HCT116 (cell line): Measurements from ENCODE around the gene FURIN. TPM values are rescaled to one million over a fixed set of nuclear protein-coding genes. Genes with fewer than 3 reads are reported as not detected.
"Not testable (repeated sequence)": the region's sequence is repeated elsewhere in the genome, so short reads cannot be mapped to it uniquely, and the experiment has no call there.

Experiments
- ATAC-seq: fragments of 200-7000 bp; cut with Tn5 transposase; 2 replicates; pipeline ENCODE4 v1.9.1; 2020; ENCODE audit warnings: mild to moderate bottlenecking, moderate library complexity
- BruUV-seq: library from RNA; stranded (reverse); fragments of 400-500 nt; replicated peaks from 2 replicates; lab custom pipeline; 2021; lab: Mats Ljungman, UMichigan
- CTCF ChIA-PET: fragments of 300-600 bp; sonication (Branson Sonifier 250); formaldehyde crosslinking; loops from one replicate; lab custom pipeline; 2021; ENCODE audit warnings: antibody characterized with exemption; lab: Charles Lee
- POLR2A ChIA-PET: fragments of 300-600, 350-600 bp; sonication (Branson Sonifier 250); formaldehyde crosslinking; loops from one replicate; lab custom pipeline; 2021; ENCODE audit warnings: antibody characterized with exemption; lab: Charles Lee
- RAD21 ChIA-PET, 2 experiments: fragments of 300-600 bp; sonication (Branson Sonifier 250); formaldehyde crosslinking; loops; one replicate each; lab custom pipeline; 2023; ENCODE audit warnings: low total read pairs in 2 of 2; ENCODE audit not compliant: uncharacterized antibody in 2 of 2, unreplicated experiment in 2 of 2, low non-redundant PET in 1 of 2; lab: Charles Lee
- DNase-seq: peaks from one replicate; pipeline ENCODE4 v3.0.0-alpha.2; 2010; ENCODE audit warnings: low read depth, low spot score
- H2AFZ ChIP-seq: fragments of 200-600 bp; shearing (Covaris generic), sonication (generic); 2 replicates; pipeline ENCODE4 v1.6.1; 2017; ENCODE audit warnings: low read depth, mixed run types, mixed read lengths, antibody characterized with exemption, low read length; ENCODE audit not compliant: poor library complexity, severe bottlenecking
- H3K27ac ChIP-seq: 2 replicates; pipeline ENCODE4 v1.5.1; 2012; ENCODE audit warnings: low read depth, low read length
- H3K27me3 ChIP-seq: fragments of 200-600 bp; sonication (generic); 2 replicates; pipeline ENCODE4 v1.6.1; 2016; ENCODE audit warnings: mixed run types, low read length, mixed read lengths; ENCODE audit not compliant: insufficient read depth
- H3K36me3 ChIP-seq, 2 experiments: fragments of 200-500 bp in 1 of 2; fragments of 200-600 bp in 1 of 2; sonication (Bioruptor generic) in 1 of 2; sonication (generic) in 1 of 2; 2 replicates each; pipeline versions ENCODE4 v1.5.1 to v1.6.1; 2014 to 2016; ENCODE audit warnings: low read length in 2 of 2, inconsistent platforms in 1 of 2, mixed read lengths in 1 of 2, mixed run types in 1 of 2; ENCODE audit not compliant: insufficient read depth in 2 of 2, control insufficient read depth in 1 of 2
- H3K4me1 ChIP-seq, 2 experiments: fragments of 200-600 bp in 1 of 2; sonication (generic) in 1 of 2; 2 replicates each; pipeline versions ENCODE4 v1.5.1 to v1.6.1; 2012 to 2017; ENCODE audit warnings: low read length in 2 of 2, inconsistent platforms in 1 of 2, mild to moderate bottlenecking in 1 of 2, mixed read lengths in 1 of 2, mixed run types in 1 of 2, moderate library complexity in 1 of 2; ENCODE audit not compliant: insufficient read depth in 2 of 2, control insufficient read depth in 1 of 2
- H3K4me2 ChIP-seq: fragments of 200-600 bp; sonication (generic); 2 replicates; pipeline ENCODE4 v1.6.1; 2017; ENCODE audit warnings: mixed run types, low read length, mixed read lengths
- H3K4me3 ChIP-seq, 2 experiments: fragments of 200-600 bp in 1 of 2; sonication (generic) in 1 of 2; replicated peaks in 1 of 2; 2 replicates each; pipeline ENCODE4 v1.5.1; 2011 to 2016; ENCODE audit warnings: low read length in 2 of 2, control low read depth in 1 of 2, low read depth in 1 of 2, mild to moderate bottlenecking in 1 of 2, mixed read lengths in 1 of 2, mixed run types in 1 of 2
- H3K79me2 ChIP-seq: fragments of 200-600 bp; sonication (generic); 2 replicates; pipeline ENCODE4 v1.6.1; 2017; ENCODE audit warnings: mild to moderate bottlenecking, mixed run types, low read length, moderate library complexity, mixed read lengths; ENCODE audit not compliant: insufficient read depth
- H3K9ac ChIP-seq: fragments of 200-600 bp; sonication (generic); 2 replicates; pipeline ENCODE4 v1.6.1; 2016; ENCODE audit warnings: low read length, mixed read lengths
- H3K9me2 ChIP-seq: fragments of 200-600 bp; sonication (generic), shearing (Covaris generic); 2 replicates; pipeline ENCODE4 v1.6.1; 2017; ENCODE audit warnings: mixed run types, mild to moderate bottlenecking, moderate library complexity; ENCODE audit not compliant: insufficient read depth
- H3K9me3 ChIP-seq, 2 experiments: fragments of 200-500 bp in 1 of 2; fragments of 200-600 bp in 1 of 2; sonication (Bioruptor generic) in 1 of 2; sonication (generic) in 1 of 2; 2 replicates each; pipeline ENCODE4 v1.6.1; 2014 to 2017; ENCODE audit warnings: low read length in 2 of 2, mixed read lengths in 2 of 2, inconsistent platforms in 1 of 2, low read depth in 1 of 2, mild to moderate bottlenecking in 1 of 2, mixed run types in 1 of 2, moderate library complexity in 1 of 2; ENCODE audit not compliant: control insufficient read depth in 1 of 2, insufficient read depth in 1 of 2
- H4K20me1 ChIP-seq: fragments of 200-600 bp; sonication (generic), shearing (Covaris generic); 2 replicates; pipeline ENCODE4 v1.6.1; 2017; ENCODE audit warnings: mixed run types, mild to moderate bottlenecking, moderate library complexity; ENCODE audit not compliant: insufficient read depth
- CBX3 ChIP-seq: IDR thresholded peaks from 2 replicates; pipeline ENCODE4 v1.6.1; 2012; ENCODE audit warnings: low read depth
- EZH2 ChIP-seq: fragments of 200-600 bp; sonication (generic); IDR thresholded peaks from 2 replicates; pipeline ENCODE4 v1.6.1; 2017; ENCODE audit warnings: antibody characterized with exemption, mixed run types
- SIN3A ChIP-seq: IDR thresholded peaks from 2 replicates; pipeline ENCODE4 v1.6.1; 2012; ENCODE audit warnings: low read depth
- ZFX ChIP-seq: fragments of 450-650 bp; IDR thresholded peaks from 2 replicates; pipeline ENCODE4 v1.6.1; 2017
- intact Hi-C: fragments of 100-400 bp; cut with micrococcal nuclease; formaldehyde crosslinking; loops from 2 replicates; pipeline ENCODE4 v1.10.0; 2022
- total RNA-seq: library from RNA; stranded (reverse); gene quantifications from one replicate; pipeline ENCODE4 v1.2.1, GENCODE V29; 2021; ENCODE audit not compliant: unreplicated experiment
- TF ChIP-seq, protein P1 (sequence below): IDR thresholded peaks from 2 replicates; pipeline ENCODE4 v1.6.1; 2012
- TF ChIP-seq, protein P2 (sequence below), 3 experiments: fragments of 200-600 bp in 1 of 3; sonication (generic) in 1 of 3; IDR thresholded peaks in 2 of 3; conservative IDR thresholded peaks in 1 of 3; 2 replicates each; pipeline ENCODE4 v1.5.1; 2012 to 2017; ENCODE audit warnings: low read depth in 2 of 3, low read length in 2 of 3, antibody characterized with exemption in 1 of 3, borderline replicate concordance in 1 of 3, control low read depth in 1 of 3, mild to moderate bottlenecking in 1 of 3, mixed read lengths in 1 of 3, mixed run types in 1 of 3, moderate library complexity in 1 of 3; ENCODE audit not compliant: insufficient read depth in 1 of 3

FURIN gene
- total RNA-seq, 1 experiment from 2014 or later: 42.0 TPM

GRCh38 chr15:90922712-90923322 is 54.4 kb downstream of the FURIN start:
- H3K27ac ChIP-seq, H4K20me1 ChIP-seq, H3K79me2 ChIP-seq, H3K9ac ChIP-seq, H3K9me3 ChIP-seq, H3K27me3 ChIP-seq, H3K4me3 ChIP-seq, BruUV-seq, DNase-seq, H3K36me3 ChIP-seq, ATAC-seq, H3K4me2 ChIP-seq, intact Hi-C loops, H2AFZ ChIP-seq, H3K9me2 ChIP-seq, H3K4me1 ChIP-seq, RAD21 ChIA-PET: not testable (repeated sequence)
- ChIA-PET CTCF (interaction anchor here (0.6 to 1.6 kb wide), 2 partner anchors 9 to 130 kb away, joined by 3 to 6 read pairs; partner anchors contain the start of gene HDDC3), POLR2A (interaction anchor here (0.7 to 1.1 kb wide), 2 partner anchors 9 to 634 kb away, joined by 3 read pairs; no protein-coding TSS in a partner anchor)

GRCh38 chr15:90924375-90924774 is 56.0 kb downstream of the FURIN start:
- CTCF ChIA-PET: interaction anchor here (1.6 kb wide), 1 partner anchor 8 kb away, joined by 6 read pairs; the partner anchor contains the start of gene HDDC3
- no peak for DNase-seq
- H3K27me3 ChIP-seq: no peaks in the 10 kb centered on the region
- no peak overlapping the region for H3K4me3 ChIP-seq
- H4K20me1 ChIP-seq: no peaks in the 10 kb centered on the region
- no peak overlapping the region for H2AFZ ChIP-seq
- no peaks in the 10 kb centered on the region; a peak in 2 of 4 replicates for H3K36me3 ChIP-seq
- H3K4me1 ChIP-seq: peaks cover 4 to 5% of the 10 kb centered on the region in 2 experiments; a peak in 2 of 4 replicates
- intact Hi-C loops: no loop called here
- no peak overlapping the region for H3K27ac ChIP-seq
- H3K4me2 ChIP-seq: no peak overlapping the region
- no peak for TF ChIP-seq CBX3
- TF ChIP-seq, protein P1, sequence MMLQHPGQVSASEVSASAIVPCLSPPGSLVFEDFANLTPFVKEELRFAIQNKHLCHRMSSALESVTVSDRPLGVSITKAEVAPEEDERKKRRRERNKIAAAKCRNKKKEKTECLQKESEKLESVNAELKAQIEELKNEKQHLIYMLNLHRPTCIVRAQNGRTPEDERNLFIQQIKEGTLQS: no peak
- no peak for TF ChIP-seq SIN3A
- TF ChIP-seq ZFX: no peak
- TF ChIP-seq, protein P2, sequence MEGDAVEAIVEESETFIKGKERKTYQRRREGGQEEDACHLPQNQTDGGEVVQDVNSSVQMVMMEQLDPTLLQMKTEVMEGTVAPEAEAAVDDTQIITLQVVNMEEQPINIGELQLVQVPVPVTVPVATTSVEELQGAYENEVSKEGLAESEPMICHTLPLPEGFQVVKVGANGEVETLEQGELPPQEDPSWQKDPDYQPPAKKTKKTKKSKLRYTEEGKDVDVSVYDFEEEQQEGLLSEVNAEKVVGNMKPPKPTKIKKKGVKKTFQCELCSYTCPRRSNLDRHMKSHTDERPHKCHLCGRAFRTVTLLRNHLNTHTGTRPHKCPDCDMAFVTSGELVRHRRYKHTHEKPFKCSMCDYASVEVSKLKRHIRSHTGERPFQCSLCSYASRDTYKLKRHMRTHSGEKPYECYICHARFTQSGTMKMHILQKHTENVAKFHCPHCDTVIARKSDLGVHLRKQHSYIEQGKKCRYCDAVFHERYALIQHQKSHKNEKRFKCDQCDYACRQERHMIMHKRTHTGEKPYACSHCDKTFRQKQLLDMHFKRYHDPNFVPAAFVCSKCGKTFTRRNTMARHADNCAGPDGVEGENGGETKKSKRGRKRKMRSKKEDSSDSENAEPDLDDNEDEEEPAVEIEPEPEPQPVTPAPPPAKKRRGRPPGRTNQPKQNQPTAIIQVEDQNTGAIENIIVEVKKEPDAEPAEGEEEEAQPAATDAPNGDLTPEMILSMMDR (IDR thresholded peaks at IDR 0.05 in 2 of 3, conservative IDR thresholded peaks at IDR 0.05 in 1 of 3; ENCODE audit: borderline replicate concordance in 1 of 3, insufficient read depth in 1 of 3, low read depth in 2 of 3, low read length in 2 of 3): no peak
- no peak for TF ChIP-seq EZH2
- TF ChIP-seq, all 23 proteins: peak for 0
- POLR2A ChIA-PET: no interaction called here
- BruUV-seq: no TSS peak
- Histone ChIP-seq H3K9me3 (no peaks in the 10 kb centered on the region), H3K9ac (no peak overlapping the region), H3K79me2 (no peaks in the 10 kb centered on the region), H3K9me2 (no peaks in the 10 kb centered on the region)
- no peak for ATAC-seq
- RAD21 ChIA-PET: no interaction called here

DNA sequence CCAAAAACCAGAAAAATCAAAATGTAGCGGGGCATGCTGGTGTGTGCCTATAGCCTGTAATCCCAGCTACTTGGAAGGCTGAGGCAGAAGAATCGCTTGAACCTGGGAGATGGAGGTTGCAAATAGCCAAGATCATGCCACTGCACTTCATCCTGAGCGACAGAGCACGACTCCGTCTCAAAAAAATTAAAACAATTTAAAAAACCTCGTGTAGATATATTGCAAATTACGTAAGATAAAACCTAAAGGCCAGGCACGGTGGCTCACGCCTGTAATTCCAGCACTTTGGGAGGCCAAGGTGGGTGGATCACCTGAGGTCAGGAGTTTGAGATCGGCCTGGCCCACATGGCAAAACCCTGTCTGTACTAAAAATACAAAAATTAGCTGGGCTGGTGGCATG is 58.4 kb downstream of the FURIN start:
- intact Hi-C loops, H3K36me3 ChIP-seq, H3K9me2 ChIP-seq, BruUV-seq, H3K4me2 ChIP-seq, RAD21 ChIA-PET, H2AFZ ChIP-seq, DNase-seq, H3K4me3 ChIP-seq, H3K9ac ChIP-seq, H3K79me2 ChIP-seq, ATAC-seq, H3K27ac ChIP-seq, H4K20me1 ChIP-seq, H3K9me3 ChIP-seq, H3K27me3 ChIP-seq: not testable (repeated sequence)
- ChIA-PET POLR2A (interaction anchor here (1.1 kb wide), 1 partner anchor 23 kb away, joined by 4 read pairs; the partner anchor contains the start of gene MAN2A2), CTCF (interaction anchor here (1.8 kb wide), 1 partner anchor 8 kb away, joined by 6 read pairs; the partner anchor contains the start of gene UNC45A)
- peaks cover 13 to 20% of the 10 kb centered on the region in 2 experiments; a peak in 3 of 4 replicates for H3K4me1 ChIP-seq
